ENCODE results near the gene GZMB.
"Not testable (repeated sequence)": the region's sequence is repeated elsewhere in the genome, so short reads cannot be mapped to it uniquely, and the experiment has no call there.

GZMB gene

GRCh38 chr14:24631749-24632335 is 2.1 kb downstream of the GZMB start:
- no peak for DNase-seq (ENCODE audit: low read depth in 2 of 2)

GRCh38 chr14:24630872-24631477 is 3.0 kb downstream of the GZMB start:
- no peak for DNase-seq (ENCODE audit: low read depth in 2 of 2)

- DNase-seq (ENCODE audit: low read depth in 2 of 2) = no peak
Observed at GRCh38 chr14:24630087-24630871, 3.7 kb downstream of the GZMB start.

- no peak for DNase-seq (ENCODE audit: low read depth in 2 of 2)
Observed at GRCh38 chr14:24629521-24629920, 4.5 kb downstream of the GZMB start.

GRCh38 chr14:24613747-24614146 is 20.2 kb downstream of the GZMB start:
- no peak for DNase-seq (ENCODE audit: low read depth in 2 of 2)

GRCh38 chr14:24613241-24613640 is 20.7 kb downstream of the GZMB start:
- DNase-seq (ENCODE audit: low read depth in 2 of 2) = no peak

- DNase-seq (ENCODE audit: low read depth in 2 of 2) = no peak
Observed at GRCh38 chr14:24612196-24612595, 21.8 kb downstream of the GZMB start.

GRCh38 chr14:24609655-24610344 is 24.2 kb downstream of the GZMB start, which contains the start of gene GZMH:
GZMH (minus strand) TSS chr14:24609685; CDS start chr14:24609613, 72 bp downstream.
- DNase-seq (ENCODE audit: low read depth in 2 of 2) = no peak

GRCh38 chr14:24607635-24608514 is 26.1 kb downstream of the GZMB start:
- no peak for DNase-seq (ENCODE audit: low read depth in 2 of 2)

- no peak for DNase-seq (ENCODE audit: low read depth in 2 of 2)
Observed at GRCh38 chr14:24607081-24607480, 26.9 kb downstream of the GZMB start.

- DNase-seq (ENCODE audit: low read depth in 2 of 2) = no peak
Observed at GRCh38 chr14:24606297-24606696, 27.7 kb downstream of the GZMB start.

- DNase-seq (ENCODE audit: low read depth in 2 of 2) = peak; percentile 53 to 59
Observed at GRCh38 chr14:24605435-24606190, 28.4 kb downstream of the GZMB start.

GRCh38 chr14:24597403-24597802 is 36.6 kb downstream of the GZMB start:
- no peak for DNase-seq (ENCODE audit: low read depth in 2 of 2)

- no peak for DNase-seq (ENCODE audit: low read depth in 2 of 2)
Observed at GRCh38 chr14:24595073-24595808, 38.7 kb downstream of the GZMB start.

GRCh38 chr14:24591004-24591403 is 43.0 kb downstream of the GZMB start:
- DNase-seq (ENCODE audit: low read depth in 2 of 2) = not testable (repeated sequence)

- not testable (repeated sequence) for DNase-seq (ENCODE audit: low read depth in 2 of 2)
Observed at GRCh38 chr14:24584402-24584801, 49.6 kb downstream of the GZMB start.

Data from stimulated activated CD4-positive, alpha-beta T cell treated with anti-CD3 and anti-CD28 coated beads, Interleukin-1b, Interleukin-23, amount 100 ng/mL, for 4 hours (primary cell).